VCaP (cell line): Measurements from ENCODE around the gene ATXN7.

ENCODE experiments used
- H3K27ac ChIP-seq: fragments of 450-650 bp; 2 replicates; pipeline ENCODE4 v1.5.1; 2017
- TF ChIP-seq, protein P1 (sequence below): fragments of 450-650 bp; conservative IDR thresholded peaks from 2 replicates; pipeline ENCODE4 v1.5.1; 2017; ENCODE audit warnings: mild to moderate bottlenecking, moderate library complexity

Gene ATXN7

DNA sequence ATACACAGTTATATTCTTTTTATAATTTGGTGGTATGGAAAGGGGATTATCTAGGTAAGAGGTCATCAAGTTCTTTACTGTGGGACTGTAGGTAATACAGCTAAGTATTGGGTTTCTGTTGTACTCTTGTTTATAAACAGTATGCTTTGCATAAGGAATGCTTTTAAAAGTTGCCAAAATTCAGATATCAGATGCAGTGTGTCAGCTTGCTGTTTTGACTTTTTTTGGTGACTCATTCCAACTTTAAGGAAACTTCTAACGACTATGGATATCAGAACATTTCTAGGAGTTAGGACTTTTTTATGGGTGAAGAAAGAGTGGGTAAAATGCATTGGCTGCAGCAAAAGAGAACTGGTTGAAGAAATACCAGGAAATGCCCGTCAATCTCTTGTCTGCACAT is 45.8 kb downstream of the ATXN7 start:
- H3K27ac ChIP-seq = no peak overlapping the region

DNA sequence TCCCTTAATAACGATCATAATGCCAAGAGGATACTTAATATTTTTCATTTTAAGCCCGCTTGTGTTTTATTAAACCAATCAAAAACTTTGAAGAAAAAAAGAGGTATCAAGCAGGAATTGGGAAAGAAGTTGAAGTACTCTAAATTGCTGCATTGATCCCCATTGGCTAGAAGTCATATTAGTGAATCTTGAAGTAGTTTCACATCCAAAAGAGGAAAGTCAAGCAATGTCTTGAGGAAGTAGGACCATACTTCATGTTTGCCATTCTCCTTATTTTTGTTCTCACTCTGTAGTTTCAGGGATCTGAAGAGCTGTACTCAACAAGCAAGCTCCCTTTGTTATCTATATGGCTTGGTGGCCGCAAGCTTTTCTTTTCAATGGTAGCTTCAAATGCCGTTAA is 46.3 kb downstream of the ATXN7 start:
- no peak overlapping the region for H3K27ac ChIP-seq
- TF ChIP-seq, protein P1, sequence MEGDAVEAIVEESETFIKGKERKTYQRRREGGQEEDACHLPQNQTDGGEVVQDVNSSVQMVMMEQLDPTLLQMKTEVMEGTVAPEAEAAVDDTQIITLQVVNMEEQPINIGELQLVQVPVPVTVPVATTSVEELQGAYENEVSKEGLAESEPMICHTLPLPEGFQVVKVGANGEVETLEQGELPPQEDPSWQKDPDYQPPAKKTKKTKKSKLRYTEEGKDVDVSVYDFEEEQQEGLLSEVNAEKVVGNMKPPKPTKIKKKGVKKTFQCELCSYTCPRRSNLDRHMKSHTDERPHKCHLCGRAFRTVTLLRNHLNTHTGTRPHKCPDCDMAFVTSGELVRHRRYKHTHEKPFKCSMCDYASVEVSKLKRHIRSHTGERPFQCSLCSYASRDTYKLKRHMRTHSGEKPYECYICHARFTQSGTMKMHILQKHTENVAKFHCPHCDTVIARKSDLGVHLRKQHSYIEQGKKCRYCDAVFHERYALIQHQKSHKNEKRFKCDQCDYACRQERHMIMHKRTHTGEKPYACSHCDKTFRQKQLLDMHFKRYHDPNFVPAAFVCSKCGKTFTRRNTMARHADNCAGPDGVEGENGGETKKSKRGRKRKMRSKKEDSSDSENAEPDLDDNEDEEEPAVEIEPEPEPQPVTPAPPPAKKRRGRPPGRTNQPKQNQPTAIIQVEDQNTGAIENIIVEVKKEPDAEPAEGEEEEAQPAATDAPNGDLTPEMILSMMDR = no peak

More for the DNA sequence above, 45.8 kb downstream of the ATXN7 start:
- TF ChIP-seq, protein P1 = no peak

DNA sequence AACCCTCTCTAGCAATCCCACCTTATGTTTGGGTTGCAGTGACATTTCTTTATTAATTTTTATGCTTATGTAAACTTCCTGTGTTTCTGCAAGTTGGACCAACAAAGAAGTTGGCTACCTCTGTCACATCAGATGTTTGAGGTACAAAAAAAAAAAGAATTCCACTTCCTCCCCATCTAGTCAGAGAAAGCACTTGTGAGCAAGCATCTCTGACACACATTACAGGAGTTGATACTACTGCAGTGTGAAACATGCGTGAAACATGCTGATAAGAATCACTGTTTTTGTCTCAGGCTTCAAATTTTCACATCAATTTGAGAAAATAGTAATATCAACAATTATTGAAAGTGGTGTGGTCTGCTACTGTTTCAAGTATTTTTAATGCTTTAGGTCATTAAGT is 47.2 kb downstream of the ATXN7 start:
- peak overlapping the region; percentile 95 for H3K27ac ChIP-seq
- TF ChIP-seq, protein P1 = no peak

DNA sequence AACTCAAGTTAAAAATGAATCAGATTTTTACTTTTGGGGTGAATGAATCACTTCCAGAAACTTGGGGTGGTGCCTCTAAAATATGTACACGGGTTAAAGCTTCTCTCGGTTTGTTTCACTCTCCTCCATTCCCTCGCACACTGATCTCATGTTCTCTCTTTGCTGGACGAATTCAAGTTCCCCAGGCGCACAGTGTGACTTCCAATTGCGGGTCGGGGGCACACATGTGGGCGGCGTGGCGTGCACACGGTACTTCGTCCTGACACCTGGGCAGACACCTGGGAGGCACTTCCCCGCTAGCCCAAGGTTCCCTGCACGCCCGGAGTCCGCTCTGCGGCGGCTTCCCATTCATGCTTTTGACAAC is 47.8 kb downstream of the ATXN7 start:
- TF ChIP-seq, protein P1 = no peak
- H3K27ac ChIP-seq = peak overlapping the region; percentile 95

DNA sequence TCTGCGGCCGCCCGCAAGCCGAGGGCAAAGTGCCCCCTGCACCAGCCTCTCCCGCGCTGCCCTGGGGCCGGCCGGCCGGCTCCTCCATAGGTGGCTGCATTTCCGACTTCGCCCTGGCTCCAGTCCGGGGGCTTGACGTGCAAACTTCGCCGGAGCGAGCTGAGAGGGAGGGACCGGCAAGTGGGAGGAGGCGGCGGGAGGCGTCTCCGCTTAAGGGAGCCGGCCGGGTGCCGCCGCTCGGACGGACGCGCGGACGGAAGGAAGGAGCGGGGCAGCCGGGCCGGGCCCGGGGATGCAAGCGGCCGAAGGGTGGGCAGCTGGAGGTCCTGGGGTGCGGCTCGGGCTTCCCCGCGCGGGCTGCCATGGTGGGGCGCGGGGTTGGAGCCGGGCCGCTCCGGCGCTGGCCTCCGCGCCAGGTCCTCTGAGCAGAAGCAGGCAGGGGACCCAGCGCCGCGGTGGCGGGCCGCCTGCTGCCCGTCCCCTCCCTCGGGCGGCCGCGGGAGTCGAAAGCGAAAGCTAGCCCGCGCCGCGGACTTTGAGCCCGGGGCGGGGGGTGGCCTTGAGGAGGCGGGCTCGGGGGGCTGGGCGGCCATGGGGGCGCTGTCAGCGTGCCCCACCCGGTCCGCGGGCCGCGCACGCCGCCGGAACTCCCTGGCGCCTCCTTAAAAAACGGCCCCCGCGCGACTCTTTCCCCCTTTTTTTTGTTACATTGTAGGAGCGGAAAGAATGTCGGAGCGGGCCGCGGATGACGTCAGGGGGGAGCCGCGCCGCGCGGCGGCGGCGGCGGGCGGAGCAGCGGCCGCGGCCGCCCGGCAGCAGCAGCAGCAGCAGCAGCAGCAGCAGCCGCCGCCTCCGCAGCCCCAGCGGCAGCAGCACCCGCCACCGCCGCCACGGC is 48.5 kb downstream of the ATXN7 start, which contains the start of gene SCAANT1:
Gene SCAANT1 (minus strand): TSS at position 511 of the 895 bp plus-strand sequence.
- H3K27ac ChIP-seq = peak within 1 kb of the TSS; percentile 95
- TF ChIP-seq, protein P1 = peak; percentile 39

DNA sequence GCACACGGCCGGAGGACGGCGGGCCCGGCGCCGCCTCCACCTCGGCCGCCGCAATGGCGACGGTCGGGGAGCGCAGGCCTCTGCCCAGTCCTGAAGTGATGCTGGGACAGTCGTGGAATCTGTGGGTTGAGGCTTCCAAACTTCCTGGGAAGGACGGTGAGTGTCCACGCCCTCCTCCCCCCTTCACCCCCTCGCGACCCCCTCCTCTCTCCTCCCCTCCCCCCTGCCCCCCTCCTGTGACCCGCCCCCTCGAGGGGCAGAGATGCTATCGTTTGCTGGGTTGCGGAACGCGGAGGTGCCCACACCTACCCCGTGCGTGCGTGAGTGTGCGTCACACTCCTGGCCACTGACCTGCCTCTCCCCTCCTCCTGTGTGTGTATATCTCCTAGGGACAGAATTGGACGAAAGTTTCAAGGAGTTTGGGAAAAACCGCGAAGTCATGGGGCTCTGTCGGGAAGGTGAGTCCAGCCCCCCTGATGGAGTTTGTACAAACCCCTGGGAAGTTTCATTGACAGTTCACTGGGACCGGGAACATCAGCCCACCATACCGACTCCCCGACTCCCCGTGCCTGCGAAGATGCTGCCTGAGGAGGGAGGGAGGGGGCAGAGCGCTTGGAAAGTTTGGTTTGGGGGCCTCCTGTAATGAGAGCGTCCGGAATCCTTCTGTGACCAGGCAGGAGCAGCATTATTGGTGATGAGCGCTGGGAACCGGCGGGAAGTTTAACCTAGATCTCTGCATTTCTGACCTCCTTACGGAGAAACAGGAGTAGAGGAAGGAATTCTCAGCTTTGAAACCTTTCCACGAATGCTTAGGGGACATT is 49.3 kb downstream of the ATXN7 start:
- peak overlapping the region; percentile 95 for H3K27ac ChIP-seq
- TF ChIP-seq, protein P1 = peak; percentile 9; the same call in 1 of the 2 replicates

DNA sequence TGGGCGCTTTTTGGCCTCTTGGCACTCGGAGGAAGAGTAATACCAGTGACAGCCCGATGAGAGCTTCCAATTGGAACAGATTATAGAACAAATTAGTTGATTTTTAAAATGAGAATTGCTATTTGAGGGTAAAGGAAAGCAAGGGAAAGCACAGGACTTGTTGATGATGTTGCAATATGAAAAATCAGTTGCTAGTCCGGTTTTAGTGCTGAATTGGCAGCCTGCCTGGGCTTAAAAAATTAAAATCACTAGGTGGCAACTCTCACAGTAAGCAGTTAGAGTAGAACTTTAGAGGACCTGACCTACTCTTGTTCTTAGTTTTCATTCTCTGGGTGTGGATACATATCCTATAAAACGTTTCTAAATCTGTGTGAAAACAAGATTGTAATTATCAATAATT is 50.6 kb downstream of the ATXN7 start:
- peak overlapping the region; percentile 95 for H3K27ac ChIP-seq
- TF ChIP-seq, protein P1 = peak; percentile 30
